ENCODE measurements around the gene CCDC171.

Gene CCDC171

GRCh38 chr9:15999422-16000339 is 446.8 kb downstream of the CCDC171 start:
- DNase-seq (ENCODE audit: low read depth in 2 of 2): no peak

- no peak for DNase-seq (ENCODE audit: low read depth in 2 of 2)
Observed at GRCh38 chr9:16000811-16001210, 448.0 kb downstream of the CCDC171 start.

GRCh38 chr9:16001856-16002255 is 449.0 kb downstream of the CCDC171 start:
- DNase-seq (ENCODE audit: low read depth in 2 of 2): no peak

DNA sequence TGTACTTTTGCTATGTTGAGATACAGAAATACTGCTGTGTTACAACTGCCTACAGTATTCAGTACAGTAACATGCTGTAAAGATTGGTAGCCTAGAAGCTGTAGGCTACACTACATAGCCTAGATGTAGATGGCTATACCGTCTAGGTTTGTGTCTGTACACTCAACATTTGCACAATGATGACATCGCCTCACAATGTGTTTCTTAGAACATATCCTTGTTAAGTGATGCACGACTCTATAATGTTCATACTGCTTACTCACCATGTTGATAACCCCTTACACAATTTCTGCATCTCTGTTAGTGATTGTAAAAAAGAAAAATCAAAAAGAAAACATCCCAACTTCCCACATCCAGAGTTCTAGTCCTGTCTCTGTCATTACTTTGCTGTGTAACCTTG is 450.0 kb downstream of the CCDC171 start:
- no peak for DNase-seq (ENCODE audit: low read depth in 2 of 2)

GRCh38 chr9:16003785-16004184 is 450.9 kb downstream of the CCDC171 start:
- DNase-seq (ENCODE audit: low read depth in 2 of 2): no peak

GRCh38 chr9:16004613-16005012 is 451.8 kb downstream of the CCDC171 start:
- no peak for DNase-seq (ENCODE audit: low read depth in 2 of 2)

DNA sequence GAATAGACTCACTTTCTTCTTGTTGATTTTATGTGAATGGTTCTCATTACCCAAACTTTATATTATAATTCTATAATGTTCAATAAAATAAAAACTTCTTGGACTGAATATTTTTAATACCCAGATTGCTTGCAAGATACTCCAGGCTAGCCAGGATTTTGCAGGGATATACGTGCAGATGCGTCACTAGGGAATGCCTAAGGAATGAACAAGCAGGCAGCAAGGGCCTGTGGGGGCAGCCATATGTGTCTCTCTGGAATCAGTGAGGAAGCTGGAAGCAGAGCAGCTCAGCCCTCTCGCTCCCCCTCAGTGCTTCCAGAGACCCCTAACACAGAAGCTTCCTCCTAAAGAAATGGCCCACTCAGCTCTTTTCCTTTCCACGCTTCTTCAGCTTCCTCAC is 457.4 kb downstream of the CCDC171 start:
- no peak for DNase-seq (ENCODE audit: low read depth in 2 of 2)

DNA sequence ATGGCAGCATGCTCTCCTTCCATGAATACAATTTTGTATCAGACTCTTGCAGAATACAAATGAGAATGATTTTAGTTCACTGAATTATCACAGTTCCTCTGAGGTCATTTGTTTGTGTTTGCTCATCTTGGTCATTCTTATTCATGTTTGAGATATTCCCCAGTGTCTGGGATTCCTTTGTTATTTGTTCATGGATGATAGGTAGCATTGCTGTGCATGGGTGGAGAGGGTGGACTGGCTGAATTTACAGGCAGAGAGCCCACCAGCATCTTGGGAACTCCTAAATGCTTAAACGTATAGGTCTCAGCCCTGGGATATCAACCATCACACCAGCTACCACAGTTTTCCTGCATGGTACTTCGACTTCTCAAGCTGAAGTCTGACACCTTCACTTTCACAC is 459.8 kb downstream of the CCDC171 start:
- DNase-seq (ENCODE audit: low read depth in 2 of 2): no peak

DNA sequence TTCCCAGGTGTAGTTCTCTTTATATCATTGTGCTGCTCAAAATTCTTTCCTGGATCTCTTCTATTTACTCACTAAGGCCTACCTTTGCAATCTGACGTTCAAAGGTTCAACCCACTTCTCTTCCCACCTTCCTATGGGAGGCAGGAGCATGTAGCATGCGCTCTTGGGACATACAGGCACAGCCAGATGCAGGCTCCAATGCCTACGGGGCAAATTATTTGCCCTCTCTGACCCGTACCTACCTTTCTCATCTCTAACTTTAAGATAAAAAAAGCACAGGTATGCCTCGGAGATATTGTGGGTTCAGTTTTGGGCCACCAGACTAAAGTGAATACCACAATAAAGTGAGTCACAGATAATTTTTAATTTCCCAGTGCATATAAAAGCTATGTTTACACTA is 460.5 kb downstream of the CCDC171 start:
- no peak for DNase-seq (ENCODE audit: low read depth in 2 of 2)

DNA sequence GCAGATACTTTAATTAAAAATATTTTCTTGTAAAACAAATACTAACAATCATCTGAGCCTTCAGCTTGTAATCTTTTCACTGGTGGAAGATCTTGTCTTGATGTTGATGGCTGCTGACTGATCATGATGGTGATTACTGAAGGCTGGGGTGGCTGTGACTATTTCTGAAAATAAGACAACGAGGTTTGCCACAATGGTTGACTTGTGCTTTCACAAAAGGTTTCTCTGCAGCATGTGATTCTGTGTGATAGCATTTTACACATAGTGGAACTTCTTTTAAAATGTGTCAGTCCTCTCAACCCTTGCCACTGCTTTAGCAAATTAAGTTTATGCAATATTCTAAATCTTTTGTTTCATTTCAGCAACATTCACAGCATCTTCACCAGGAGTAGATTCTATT is 461.0 kb downstream of the CCDC171 start:
- no peak for DNase-seq (ENCODE audit: low read depth in 2 of 2)

DNA sequence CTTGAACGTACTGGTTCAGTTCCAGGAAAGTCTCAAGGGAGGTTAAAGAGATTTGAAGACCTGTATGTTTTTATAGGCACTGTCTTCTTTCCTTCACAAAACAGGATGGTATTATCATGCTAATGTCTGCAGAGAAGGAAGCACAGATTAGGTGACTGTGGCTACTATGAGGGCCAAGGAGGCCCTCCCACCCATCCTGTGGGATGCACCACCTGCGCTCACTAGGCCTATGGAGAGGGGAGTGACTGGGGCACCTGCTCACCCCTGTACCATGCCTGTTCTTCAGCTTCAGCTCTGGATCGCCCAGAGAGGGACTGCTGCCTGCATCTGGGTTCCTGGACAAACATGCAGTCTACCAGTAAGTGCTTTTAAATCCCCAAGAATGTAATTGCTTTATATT is 469.4 kb downstream of the CCDC171 start:
- no peak for DNase-seq (ENCODE audit: low read depth in 2 of 2)

DNA sequence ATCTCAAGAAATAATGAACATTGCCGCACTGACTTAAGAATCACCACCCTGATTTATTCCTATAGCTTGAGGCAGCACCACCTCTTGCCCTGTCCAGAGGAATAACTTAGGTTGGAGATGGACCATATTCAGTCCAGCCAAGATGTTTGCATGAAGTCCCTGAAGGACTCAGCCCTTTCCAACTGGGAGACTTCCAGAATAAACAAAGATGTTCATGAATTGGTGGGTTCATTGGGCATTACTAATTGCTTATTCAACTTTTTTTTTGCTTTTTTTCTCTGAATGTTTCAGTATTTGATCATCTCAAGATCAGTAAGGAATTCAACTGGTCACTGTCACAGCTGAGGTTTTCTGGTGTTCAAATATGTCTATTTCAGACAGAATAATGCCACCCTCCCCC is 470.6 kb downstream of the CCDC171 start:
- no peak for DNase-seq (ENCODE audit: low read depth in 2 of 2)

Data from stimulated activated CD4-positive, alpha-beta T cell treated with anti-CD3 and anti-CD28 coated beads, Interleukin-12 subunit alpha, Interleukin-12 subunit beta, amount 100 ng/mL, for 24 hours (primary cell).